OCI-LY3 (cell line): ENCODE measurements around the gene ESR1.

Experiments used
- EZH2phosphoT487 ChIP-seq: fragments of 200-600 bp; shearing (Covaris generic); IDR thresholded peaks from 2 replicates; pipeline ENCODE4 v1.6.1; 2018; ENCODE audit warnings: antibody characterized with exemption, mixed run types, low read depth
- TF ChIP-seq, protein P1 (sequence below): fragments of 200-600, 300-600 bp; sonication (generic); IDR thresholded peaks from 2 replicates; pipeline ENCODE4 v1.5.1; 2014; ENCODE audit warnings: antibody characterized with exemption, low read length, low read depth

DNA sequence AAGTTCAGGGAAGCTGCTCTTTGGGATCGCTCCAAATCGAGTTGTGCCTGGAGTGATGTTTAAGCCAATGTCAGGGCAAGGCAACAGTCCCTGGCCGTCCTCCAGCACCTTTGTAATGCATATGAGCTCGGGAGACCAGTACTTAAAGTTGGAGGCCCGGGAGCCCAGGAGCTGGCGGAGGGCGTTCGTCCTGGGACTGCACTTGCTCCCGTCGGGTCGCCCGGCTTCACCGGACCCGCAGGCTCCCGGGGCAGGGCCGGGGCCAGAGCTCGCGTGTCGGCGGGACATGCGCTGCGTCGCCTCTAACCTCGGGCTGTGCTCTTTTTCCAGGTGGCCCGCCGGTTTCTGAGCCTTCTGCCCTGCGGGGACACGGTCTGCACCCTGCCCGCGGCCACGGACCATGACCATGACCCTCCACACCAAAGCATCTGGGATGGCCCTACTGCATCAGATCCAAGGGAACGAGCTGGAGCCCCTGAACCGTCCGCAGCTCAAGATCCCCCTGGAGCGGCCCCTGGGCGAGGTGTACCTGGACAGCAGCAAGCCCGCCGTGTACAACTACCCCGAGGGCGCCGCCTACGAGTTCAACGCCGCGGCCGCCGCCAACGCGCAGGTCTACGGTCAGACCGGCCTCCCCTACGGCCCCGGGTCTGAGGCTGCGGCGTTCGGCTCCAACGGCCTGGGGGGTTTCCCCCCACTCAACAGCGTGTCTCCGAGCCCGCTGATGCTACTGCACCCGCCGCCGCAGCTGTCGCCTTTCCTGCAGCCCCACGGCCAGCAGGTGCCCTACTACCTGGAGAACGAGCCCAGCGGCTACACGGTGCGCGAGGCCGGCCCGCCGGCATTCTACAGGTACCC, at the start of gene ESR1:
- TF ChIP-seq, protein P1, sequence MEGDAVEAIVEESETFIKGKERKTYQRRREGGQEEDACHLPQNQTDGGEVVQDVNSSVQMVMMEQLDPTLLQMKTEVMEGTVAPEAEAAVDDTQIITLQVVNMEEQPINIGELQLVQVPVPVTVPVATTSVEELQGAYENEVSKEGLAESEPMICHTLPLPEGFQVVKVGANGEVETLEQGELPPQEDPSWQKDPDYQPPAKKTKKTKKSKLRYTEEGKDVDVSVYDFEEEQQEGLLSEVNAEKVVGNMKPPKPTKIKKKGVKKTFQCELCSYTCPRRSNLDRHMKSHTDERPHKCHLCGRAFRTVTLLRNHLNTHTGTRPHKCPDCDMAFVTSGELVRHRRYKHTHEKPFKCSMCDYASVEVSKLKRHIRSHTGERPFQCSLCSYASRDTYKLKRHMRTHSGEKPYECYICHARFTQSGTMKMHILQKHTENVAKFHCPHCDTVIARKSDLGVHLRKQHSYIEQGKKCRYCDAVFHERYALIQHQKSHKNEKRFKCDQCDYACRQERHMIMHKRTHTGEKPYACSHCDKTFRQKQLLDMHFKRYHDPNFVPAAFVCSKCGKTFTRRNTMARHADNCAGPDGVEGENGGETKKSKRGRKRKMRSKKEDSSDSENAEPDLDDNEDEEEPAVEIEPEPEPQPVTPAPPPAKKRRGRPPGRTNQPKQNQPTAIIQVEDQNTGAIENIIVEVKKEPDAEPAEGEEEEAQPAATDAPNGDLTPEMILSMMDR, result no peak
- no peak for TF ChIP-seq EZH2phosphoT487
